Stomach smooth muscle (tissue), 2 donors: Measurements from ENCODE around the gene GAS2L1.
"Not testable (repeated sequence)": the region's sequence is repeated elsewhere in the genome, so short reads cannot be mapped to it uniquely, and the experiment has no call there.

Experiments
- H3K27ac ChIP-seq: one replicate; pipeline ENCODE4 v1.7.0; 2013; ENCODE audit warnings: mild to moderate bottlenecking, low read length, inconsistent platforms
- H3K27me3 ChIP-seq, 2 donors: one replicate each; pipeline ENCODE4 v1.7.0; 2013; ENCODE audit warnings: low read length in 2 of 2; ENCODE audit not compliant: insufficient read depth in 2 of 2, control insufficient read depth in 1 of 2
- H3K36me3 ChIP-seq, 2 donors: one replicate each; pipeline ENCODE4 v1.7.0; 2013; ENCODE audit warnings: low read length in 2 of 2; ENCODE audit not compliant: control insufficient read depth in 2 of 2, insufficient read depth in 2 of 2
- H3K4me1 ChIP-seq: one replicate; pipeline ENCODE4 v1.7.0; 2013; ENCODE audit warnings: low read length; ENCODE audit not compliant: control insufficient read depth, insufficient read depth
- H3K4me3 ChIP-seq, 2 donors: one replicate each; pipeline ENCODE4 v1.7.0; 2013; ENCODE audit warnings: low read length in 2 of 2
- H3K9ac ChIP-seq, 2 donors: one replicate each; pipeline ENCODE4 v1.7.0; 2013; ENCODE audit warnings: low read length in 2 of 2, mild to moderate bottlenecking in 1 of 2
- H3K9me3 ChIP-seq, 2 donors: one replicate each; pipeline ENCODE4 v1.7.0; 2013; ENCODE audit warnings: low read length in 2 of 2; ENCODE audit not compliant: control insufficient read depth in 2 of 2
- donor health status: healthy.
- donor health status: Pancreatic carcinoma.

Gene GAS2L1

DNA sequence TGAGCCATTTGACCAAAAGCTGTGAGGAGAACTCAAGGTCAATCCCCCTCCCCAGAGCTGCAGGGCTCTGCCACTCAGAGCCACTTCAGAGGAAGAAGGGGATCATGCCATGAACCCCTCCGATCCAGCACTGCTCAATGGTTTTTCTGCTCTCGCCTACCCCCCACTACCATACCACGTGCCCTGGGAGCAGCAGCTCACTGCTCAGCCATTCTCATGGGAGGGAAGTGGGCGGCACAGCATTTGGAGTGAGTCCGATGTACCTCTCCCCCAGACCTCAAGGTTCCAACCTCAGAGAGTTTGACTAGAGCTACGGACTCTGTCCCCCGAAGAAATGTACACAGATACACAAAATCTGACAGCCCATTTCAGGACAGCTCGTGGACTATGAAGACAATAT, 47.4 kb downstream of the GAS2L1 start:
- Histone ChIP-seq H3K4me3 (no peak overlapping the region), H3K27ac (no peak overlapping the region), H3K9ac (no peak overlapping the region), H3K4me1 (no peaks in the 10 kb centered on the region), H3K9me3 (no peaks in the 10 kb centered on the region), H3K36me3 (peaks cover 61 to 80% of the 10 kb centered on the region in 2 donors), H3K27me3 (no peaks in the 10 kb centered on the region)

DNA sequence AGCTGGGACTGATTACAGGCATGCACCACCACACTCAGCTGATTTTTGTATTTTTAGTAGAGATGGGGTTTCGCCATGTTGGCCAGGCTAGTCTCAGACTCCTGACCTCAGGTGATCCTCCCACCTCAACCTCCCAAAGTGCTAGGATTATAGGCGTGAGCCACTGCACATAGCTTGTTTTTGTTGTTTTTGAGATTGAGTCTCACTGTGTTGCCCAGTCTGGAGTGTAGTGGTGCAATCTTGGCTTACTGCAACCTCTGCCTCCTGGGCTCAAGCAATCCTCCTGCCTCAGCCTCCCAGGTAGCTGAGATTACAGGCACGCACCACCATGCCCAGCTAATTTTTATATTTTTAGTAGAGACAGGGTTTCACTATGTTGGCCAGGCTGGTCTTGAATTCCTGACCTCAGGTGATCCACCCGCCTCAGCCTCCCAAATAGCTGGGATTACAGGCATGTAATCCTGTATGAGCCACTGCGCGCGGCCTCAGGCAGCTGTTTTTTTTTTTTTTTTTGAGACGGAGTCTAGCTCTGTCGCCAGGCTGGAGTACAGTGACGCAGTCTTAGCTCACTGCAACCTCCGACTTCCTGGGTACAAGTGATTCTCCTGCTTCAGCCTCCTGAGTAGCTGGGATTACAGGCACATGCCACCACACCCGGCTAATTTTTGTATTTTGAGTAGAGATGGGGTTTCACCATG, 50.9 kb downstream of the GAS2L1 start:
- H3K9ac ChIP-seq, H3K4me3 ChIP-seq, H3K9me3 ChIP-seq, H3K27me3 ChIP-seq, H3K4me1 ChIP-seq, H3K27ac ChIP-seq: not testable (repeated sequence)
- H3K36me3 ChIP-seq = peaks cover 39 to 49% of the 10 kb centered on the region in 2 donors

DNA sequence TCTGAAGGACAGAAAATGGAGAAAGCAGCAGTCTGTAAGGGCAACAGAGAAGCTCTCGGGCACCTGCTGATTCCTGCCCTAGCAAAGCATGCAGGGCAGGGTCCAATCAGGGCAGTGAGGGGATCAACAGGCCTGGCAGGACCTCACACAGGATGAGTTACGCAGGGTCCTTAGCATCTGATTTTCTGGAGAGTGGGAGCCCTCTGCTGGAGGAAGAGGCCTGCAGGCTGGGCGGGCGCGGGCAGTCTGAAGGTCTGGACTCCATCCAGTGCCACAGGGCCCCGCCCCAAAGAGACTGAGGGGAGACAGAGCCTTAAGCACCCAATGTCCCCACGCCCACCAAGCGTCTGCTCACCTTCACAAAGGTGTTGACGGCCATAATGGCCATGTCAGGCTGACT, 53.0 kb downstream of the GAS2L1 start:
- no peaks in the 10 kb centered on the region for H3K9me3 ChIP-seq
- peaks cover 29 to 30% of the 10 kb centered on the region in 2 donors for H3K36me3 ChIP-seq
- no peak overlapping the region for H3K4me3 ChIP-seq
- H3K9ac ChIP-seq = no peak overlapping the region
- no peak overlapping the region for H3K27ac ChIP-seq
- no peaks in the 10 kb centered on the region for H3K27me3 ChIP-seq
- H3K4me1 ChIP-seq = peaks cover 5% of the 10 kb centered on the region
